Midbrain (tissue), 1 donor: ENCODE results near the gene GPR158.

Experiments
- DNase-seq: peaks from one replicate; lab custom pipeline; 2025; lab: John Stamatoyannopoulos, UW

The GPR158 gene

GRCh38 chr10:25578061-25578460 lies 403.3 kb downstream of the GPR158 start:
- DNase-seq, result no peak

- DNase-seq, result no peak
These were observed 408.2 kb downstream of the GPR158 start for GRCh38 chr10:25582961-25583360.

- no peak for DNase-seq
These were observed 425.9 kb downstream of the GPR158 start for GRCh38 chr10:25600651-25601050.

- no peak for DNase-seq
These were observed 429.8 kb downstream of the GPR158 start for GRCh38 chr10:25604591-25604990.

GRCh38 chr10:25614652-25615051 lies 439.9 kb downstream of the GPR158 start:
- no peak for DNase-seq

GRCh38 chr10:25615926-25616325 lies 441.1 kb downstream of the GPR158 start:
- DNase-seq, result peak; percentile 9

GRCh38 chr10:25616903-25617592 lies 442.2 kb downstream of the GPR158 start:
- DNase-seq, result no peak

- DNase-seq, result peak; percentile 11
These were observed 452.8 kb downstream of the GPR158 start for GRCh38 chr10:25627606-25628005.

GRCh38 chr10:25629333-25629732 lies 454.5 kb downstream of the GPR158 start:
- DNase-seq, result no peak

- DNase-seq, result no peak
These were observed 456.7 kb downstream of the GPR158 start for GRCh38 chr10:25631471-25631870.

GRCh38 chr10:25632802-25633201 lies 458.0 kb downstream of the GPR158 start:
- no peak for DNase-seq

GRCh38 chr10:25633542-25633941 lies 458.7 kb downstream of the GPR158 start:
- DNase-seq, result no peak

GRCh38 chr10:25639646-25640045 lies 464.8 kb downstream of the GPR158 start:
- no peak for DNase-seq

- DNase-seq, result no peak
These were observed 466.8 kb downstream of the GPR158 start for GRCh38 chr10:25641595-25641994.

- DNase-seq, result no peak
These were observed 467.9 kb downstream of the GPR158 start for GRCh38 chr10:25642721-25643120.

GRCh38 chr10:25646371-25646770 lies 471.6 kb downstream of the GPR158 start:
- no peak for DNase-seq

GRCh38 chr10:25651534-25651933 lies 476.7 kb downstream of the GPR158 start:
- DNase-seq, result peak; percentile 13
